Activated B cell treated with CpG ODN at 0.5 μM for 24 hours (primary cell): ENCODE results near the gene TTC3. TPM values are rescaled to one million over a fixed set of nuclear protein-coding genes. Genes with fewer than 3 reads are reported as not detected.
"Not testable (repeated sequence)": the region's sequence is repeated elsewhere in the genome, so short reads cannot be mapped to it uniquely, and the experiment has no call there.

ENCODE experiments used
- ATAC-seq: fragments of 200-7000 bp; cut with Tn5 transposase; one replicate; pipeline ENCODE4 v1.10.0; 2021; ENCODE audit warnings: low read depth, mild to moderate bottlenecking, moderate library complexity
- CTCF ChIA-PET: fragments of 350-600 bp; sonication (Branson Sonifier 250); formaldehyde crosslinking; loops from one replicate; lab custom pipeline; 2021; ENCODE audit warnings: antibody characterized with exemption; lab: Charles Lee
- POLR2A ChIA-PET: fragments of 350-600 bp; sonication (Branson Sonifier 250); formaldehyde crosslinking; loops from one replicate; lab custom pipeline; 2021; ENCODE audit warnings: antibody characterized with exemption; lab: Charles Lee
- DNase-seq: peaks from one replicate; pipeline ENCODE4 v3.0.0; 2022
- H3K27ac Mint-ChIP-seq: one replicate; pipeline ENCODE4 v1.8.0; 2020; ENCODE audit warnings: mixed read lengths
- H3K27me3 Mint-ChIP-seq: one replicate; pipeline ENCODE4 v1.8.0; 2021; ENCODE audit warnings: mixed read lengths
- H3K36me3 Mint-ChIP-seq: one replicate; pipeline ENCODE4 v1.8.0; 2021; ENCODE audit warnings: low read depth, mixed read lengths
- H3K4me1 Mint-ChIP-seq: one replicate; pipeline ENCODE4 v1.8.0; 2021; ENCODE audit warnings: mixed read lengths
- H3K4me3 Mint-ChIP-seq: one replicate; pipeline ENCODE4 v1.8.0; 2020; ENCODE audit warnings: mild to moderate bottlenecking, mixed read lengths
- H3K9me3 Mint-ChIP-seq: one replicate; pipeline ENCODE4 v1.8.0; 2020; ENCODE audit warnings: mixed read lengths
- CTCF ChIP-seq: fragments of 200-600 bp; IDR thresholded peaks from one replicate; pipeline ENCODE4 v1.8.0; 2022; ENCODE audit warnings: antibody characterized with exemption, mild to moderate bottlenecking
- intact Hi-C: fragments of 100-400 bp; cut with micrococcal nuclease; formaldehyde crosslinking; loops from one replicate; pipeline ENCODE4 v1.15.1; 2024
- total RNA-seq: library from RNA; stranded (reverse); gene quantifications from 2 replicates; pipeline ENCODE4 v1.2.3, GENCODE V29; 2022

TTC3 gene
- total RNA-seq, 1 donor from 2014 or later, result 69.8 TPM

DNA sequence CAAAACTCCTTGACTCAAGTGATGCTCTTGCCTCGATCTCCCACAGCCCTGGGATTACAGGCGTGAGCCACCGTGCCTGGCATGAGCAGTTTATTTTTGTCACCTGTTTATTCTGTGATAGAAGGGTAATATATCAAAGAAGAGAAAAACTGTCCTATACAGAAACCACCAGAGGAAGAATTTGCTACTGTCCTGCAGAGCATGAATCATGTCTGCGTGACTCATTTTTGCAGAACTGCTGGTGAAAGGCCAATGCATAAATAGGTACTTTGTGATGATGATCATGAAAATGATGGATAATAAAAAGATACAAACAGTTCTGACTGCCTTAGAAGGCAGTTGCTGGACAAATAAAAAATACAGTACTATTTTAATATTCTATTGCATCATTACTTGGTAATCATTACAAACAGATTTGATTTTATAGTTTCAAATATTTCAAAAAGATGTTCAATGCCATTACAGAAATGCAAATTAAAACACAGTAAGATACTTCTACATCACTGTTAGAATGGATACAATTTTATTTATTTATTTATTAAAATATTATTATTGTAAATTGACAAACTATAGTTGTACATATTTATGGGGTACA is 40.1 kb upstream of the TTC3 start:
- no peak for DNase-seq
- no peak overlapping the region for H3K4me3 Mint-ChIP-seq
- no peaks in the 10 kb centered on the region for H3K36me3 Mint-ChIP-seq
- H3K9me3 Mint-ChIP-seq, result no peaks in the 10 kb centered on the region
- H3K27me3 Mint-ChIP-seq, result peaks cover 3% of the 10 kb centered on the region
- ChIA-PET POLR2A (no interaction called here), CTCF (no interaction called here)
- intact Hi-C loops, result no loop called here
- no peaks in the 10 kb centered on the region for H3K4me1 Mint-ChIP-seq
- no peak for TF ChIP-seq CTCF
- H3K27ac Mint-ChIP-seq, result no peak overlapping the region
- ATAC-seq, result no peak

DNA sequence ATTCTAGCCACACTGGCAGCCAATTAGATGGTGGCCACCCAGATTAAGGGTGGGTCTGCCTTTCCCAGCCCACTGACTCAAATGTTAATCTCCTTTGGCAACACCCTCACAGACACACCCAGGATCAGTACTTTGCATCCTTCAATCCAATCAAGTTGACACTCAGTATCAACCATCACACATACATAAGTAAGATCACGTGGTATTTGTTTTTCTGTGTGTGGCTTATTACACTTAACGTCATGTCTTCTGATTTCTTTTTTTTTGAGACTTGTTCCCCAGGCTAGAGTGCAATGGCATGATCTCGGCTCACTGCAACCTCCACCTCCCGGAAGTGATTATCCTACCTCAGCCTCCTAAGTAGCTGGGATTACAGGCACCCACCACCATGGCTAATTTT is 38.7 kb upstream of the TTC3 start:
- H3K4me1 Mint-ChIP-seq, H3K27me3 Mint-ChIP-seq, intact Hi-C loops, H3K36me3 Mint-ChIP-seq, H3K27ac Mint-ChIP-seq, H3K9me3 Mint-ChIP-seq, POLR2A ChIA-PET, H3K4me3 Mint-ChIP-seq, CTCF ChIA-PET, DNase-seq, ATAC-seq: not testable (repeated sequence)

- CTCF ChIA-PET, result no interaction called here
Measured at GRCh38 chr21:37036177-37036576, 36.9 kb upstream of the TTC3 start.

GRCh38 chr21:37039411-37040075 is 33.5 kb upstream of the TTC3 start:
- H3K27me3 Mint-ChIP-seq, result peaks cover under 1% of the 10 kb centered on the region
- no peak for TF ChIP-seq CTCF
- CTCF ChIA-PET, result no interaction called here
- no peaks in the 10 kb centered on the region for H3K9me3 Mint-ChIP-seq
- H3K36me3 Mint-ChIP-seq, result no peaks in the 10 kb centered on the region
- POLR2A ChIA-PET, result no interaction called here
- intact Hi-C loops, result no loop called here
- DNase-seq (no peak), ATAC-seq (no peak)
- H3K27ac Mint-ChIP-seq, result no peak overlapping the region
- H3K4me1 Mint-ChIP-seq, result no peaks in the 10 kb centered on the region
- H3K4me3 Mint-ChIP-seq, result no peak overlapping the region

More at GRCh38 chr21:37036177-37036576, 36.9 kb upstream of the TTC3 start:
- Mint-ChIP-seq H3K4me1 (no peaks in the 10 kb centered on the region), H3K27ac (no peak overlapping the region), H3K36me3 (no peaks in the 10 kb centered on the region), H3K9me3 (no peaks in the 10 kb centered on the region), H3K27me3 (peaks cover 3% of the 10 kb centered on the region), H3K4me3 (no peak overlapping the region)
- no peak for ATAC-seq
- intact Hi-C loops, result no loop called here
- no peak for DNase-seq
- TF ChIP-seq CTCF, result no peak
- POLR2A ChIA-PET, result no interaction called here

DNA sequence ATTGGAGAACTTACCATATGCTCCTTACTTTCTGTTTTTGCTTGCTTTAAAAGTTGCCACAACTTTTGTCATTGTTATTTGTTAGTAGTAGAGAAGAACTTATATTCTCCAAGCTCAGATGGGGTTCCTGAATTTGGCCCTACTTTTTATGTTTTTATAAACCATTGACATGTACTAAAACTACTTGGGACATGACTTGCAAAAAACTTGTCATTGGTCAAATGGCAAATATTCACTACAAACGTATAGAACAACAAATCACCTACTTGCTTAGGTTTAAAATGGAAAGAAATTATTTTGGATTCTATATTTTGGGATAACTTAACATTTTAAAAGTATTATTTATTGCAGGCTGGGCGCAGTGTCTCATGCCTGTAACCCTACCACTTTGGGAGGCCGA is 32.8 kb upstream of the TTC3 start:
- Mint-ChIP-seq H3K36me3 (no peaks in the 10 kb centered on the region), H3K4me3 (no peak overlapping the region), H3K27ac (no peak overlapping the region), H3K4me1 (peaks cover 6% of the 10 kb centered on the region), H3K27me3 (no peaks in the 10 kb centered on the region), H3K9me3 (no peaks in the 10 kb centered on the region)
- no peak for DNase-seq
- TF ChIP-seq CTCF, result no peak
- POLR2A ChIA-PET, result no interaction called here
- intact Hi-C loops, result no loop called here
- ATAC-seq, result no peak
- CTCF ChIA-PET, result no interaction called here
